ENCODE data around the gene ANKRD36C.
"Not testable (repeated sequence)": the region's sequence is repeated elsewhere in the genome, so short reads cannot be mapped to it uniquely, and the experiment has no call there.

The ANKRD36C gene

DNA sequence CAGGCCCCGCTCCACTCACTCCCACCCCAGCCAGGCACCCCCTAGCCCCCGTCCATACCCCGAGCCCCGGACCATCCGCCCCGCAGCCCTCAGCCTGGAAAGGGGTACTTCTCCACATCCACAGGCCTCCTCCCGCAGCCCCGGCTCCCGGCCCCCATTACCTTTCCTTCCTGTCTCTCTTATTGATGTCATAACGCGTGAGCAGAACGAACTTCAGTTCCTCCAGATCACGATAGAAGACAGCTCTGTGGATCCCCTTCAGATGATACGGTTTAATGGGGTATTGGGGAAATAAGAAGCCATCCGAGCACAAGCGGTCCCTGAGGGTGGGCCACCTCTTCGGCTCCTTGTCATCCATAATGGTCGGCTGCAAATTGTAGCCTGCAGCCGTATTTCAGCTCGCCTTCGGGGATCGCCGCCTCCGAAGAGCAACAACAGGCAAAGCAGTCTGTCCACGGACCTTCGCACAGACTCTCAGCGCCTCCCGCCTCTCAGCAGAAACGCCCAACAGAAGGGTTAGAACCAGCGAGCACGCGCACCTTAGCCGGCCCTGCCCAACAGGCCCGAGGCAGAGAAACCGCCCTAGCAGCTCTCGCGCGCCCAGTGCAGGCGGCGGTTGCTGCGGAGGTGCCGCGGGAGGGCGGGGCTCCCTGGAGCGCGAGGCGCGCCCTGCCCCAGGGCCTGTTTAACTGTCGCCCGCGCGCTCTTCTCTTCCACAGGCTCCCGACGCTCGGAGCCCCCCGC lies at the start of gene ANKRD36C:
Gene ANKRD36C, minus strand, starts transcription at position 474 of the 744 bp plus-strand sequence. Its CDS starts 116 bp downstream, at position 358.
- not testable (repeated sequence) for DNase-seq

DNA sequence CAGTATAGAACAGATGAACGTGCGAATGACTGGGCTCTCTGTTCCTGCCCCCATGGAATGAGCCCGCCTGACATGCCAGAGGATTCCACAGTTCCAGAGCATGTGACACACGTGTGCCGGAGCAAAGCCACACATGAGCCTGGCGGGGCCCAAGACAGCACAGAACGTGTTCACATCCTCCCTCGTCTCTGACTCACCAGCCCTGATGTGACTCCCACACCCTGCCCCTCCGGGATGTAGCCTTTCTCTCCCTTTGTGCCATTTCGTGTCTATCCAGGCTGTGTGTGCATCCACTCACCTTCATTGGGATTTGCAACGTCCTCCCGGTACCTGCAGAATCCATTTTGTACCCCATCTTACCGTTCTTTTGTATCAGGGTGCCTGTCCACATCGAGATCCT lies 43.9 kb upstream of the ANKRD36C start:
- DNase-seq, result not testable (repeated sequence)

DNA sequence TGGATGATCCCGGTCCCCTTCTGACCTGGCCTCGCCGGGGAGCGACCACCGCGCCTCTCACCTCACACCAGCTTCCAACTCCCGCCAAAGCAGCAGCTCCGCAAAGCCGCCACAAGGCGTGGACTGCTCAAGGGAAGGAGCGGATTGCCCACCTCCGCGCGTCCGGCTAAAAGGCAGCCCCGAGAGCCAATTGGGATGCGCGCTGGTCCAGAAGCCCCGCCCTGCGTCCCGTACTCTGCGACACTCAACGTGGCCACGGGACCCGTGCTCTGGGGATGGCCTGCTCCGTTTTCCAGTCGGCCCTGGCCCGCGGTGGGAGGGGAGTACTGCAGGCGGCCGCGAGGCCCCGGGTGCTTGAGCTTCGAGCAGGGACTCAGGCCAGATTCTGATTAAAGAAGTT lies 43.2 kb upstream of the ANKRD36C start, which contains the start of gene GPAT2:
Gene GPAT2, minus strand, starts transcription at position 125 of the 400 bp plus-strand sequence. CDS start 2,557 bp downstream, outside the sequence.
- DNase-seq, result not testable (repeated sequence)

DNA sequence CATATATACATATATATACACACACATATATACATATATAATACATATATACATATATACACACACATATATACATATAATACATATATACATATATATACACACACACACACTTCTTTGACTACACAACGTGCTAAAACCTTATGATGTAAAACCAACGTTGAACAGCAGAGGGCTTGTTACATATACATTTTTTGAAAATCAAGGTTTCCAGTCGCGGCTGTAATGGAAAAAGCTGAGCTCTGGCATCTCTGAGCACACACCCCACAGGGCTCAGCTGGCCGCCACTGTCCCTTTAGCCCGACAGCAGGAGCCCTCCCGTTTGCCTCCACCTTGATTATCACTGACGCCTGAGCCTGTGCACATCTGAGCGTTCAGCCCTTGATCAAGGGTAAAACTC lies 42.4 kb upstream of the ANKRD36C start:
- not testable (repeated sequence) for DNase-seq

DNA sequence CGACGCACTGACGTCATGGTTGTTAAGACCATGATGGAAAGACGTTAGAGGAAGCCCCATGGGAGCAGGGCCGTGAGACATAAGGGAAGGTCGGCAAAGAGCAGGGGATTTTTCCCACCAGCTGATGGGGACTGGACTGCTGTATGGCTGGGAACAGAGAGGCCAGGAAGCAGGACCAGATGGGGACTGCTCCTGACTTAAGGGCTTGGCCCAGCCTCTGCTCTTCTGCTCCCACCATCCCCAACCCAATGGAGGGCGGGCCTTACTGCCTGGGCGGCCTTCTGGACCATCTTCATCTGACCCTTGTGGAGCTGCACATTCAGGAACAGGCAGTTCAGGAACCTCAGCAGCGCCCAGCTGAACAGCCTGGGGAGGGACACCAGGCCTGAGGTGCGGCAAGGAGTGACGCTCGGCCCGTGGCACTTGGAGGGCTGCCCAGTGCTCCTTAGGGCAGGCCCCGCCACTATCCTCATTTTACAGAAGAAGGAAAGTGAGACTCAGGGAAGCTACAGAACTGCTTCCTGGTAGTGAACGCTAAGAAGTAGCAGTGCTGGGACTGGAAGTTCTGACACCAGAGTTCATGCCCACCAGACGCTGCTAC lies 36.2 kb upstream of the ANKRD36C start:
- DNase-seq, result not testable (repeated sequence)

DNA sequence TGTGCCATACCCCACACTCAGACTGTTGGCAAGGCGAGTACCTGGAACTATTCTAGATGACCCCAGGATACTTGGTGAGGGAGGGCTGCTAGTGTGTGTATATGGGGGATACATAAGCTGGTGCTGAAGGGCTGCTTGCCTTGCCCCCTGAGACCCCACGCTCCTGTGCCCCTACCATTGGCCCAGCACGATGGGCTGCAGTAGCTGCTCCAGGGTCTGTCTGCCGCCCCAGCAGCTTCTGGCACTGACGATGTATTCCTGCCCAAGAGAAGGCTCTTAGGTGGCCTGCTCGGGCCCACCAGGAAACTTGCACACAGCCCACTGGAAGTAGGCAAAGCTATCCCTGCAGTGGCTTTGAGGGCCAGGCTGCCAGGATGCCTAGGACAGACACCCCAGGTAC lies 34.1 kb upstream of the ANKRD36C start:
- not testable (repeated sequence) for DNase-seq

DNA sequence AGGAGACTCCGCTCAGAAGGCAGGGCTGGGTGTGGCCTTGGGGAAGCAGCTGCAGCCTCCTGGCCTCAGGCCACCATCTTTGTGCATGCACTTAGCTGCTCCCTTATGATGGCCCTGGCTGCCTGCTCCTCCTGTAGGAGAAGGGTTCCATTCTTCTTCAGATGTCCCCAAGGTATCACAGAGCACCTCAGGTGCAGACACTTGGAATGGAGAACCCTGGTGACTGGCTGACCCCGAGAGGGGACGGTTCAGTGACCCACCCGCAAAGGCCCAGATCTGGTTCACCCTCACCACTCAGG lies 33.5 kb upstream of the ANKRD36C start:
- no peak for DNase-seq

DNA sequence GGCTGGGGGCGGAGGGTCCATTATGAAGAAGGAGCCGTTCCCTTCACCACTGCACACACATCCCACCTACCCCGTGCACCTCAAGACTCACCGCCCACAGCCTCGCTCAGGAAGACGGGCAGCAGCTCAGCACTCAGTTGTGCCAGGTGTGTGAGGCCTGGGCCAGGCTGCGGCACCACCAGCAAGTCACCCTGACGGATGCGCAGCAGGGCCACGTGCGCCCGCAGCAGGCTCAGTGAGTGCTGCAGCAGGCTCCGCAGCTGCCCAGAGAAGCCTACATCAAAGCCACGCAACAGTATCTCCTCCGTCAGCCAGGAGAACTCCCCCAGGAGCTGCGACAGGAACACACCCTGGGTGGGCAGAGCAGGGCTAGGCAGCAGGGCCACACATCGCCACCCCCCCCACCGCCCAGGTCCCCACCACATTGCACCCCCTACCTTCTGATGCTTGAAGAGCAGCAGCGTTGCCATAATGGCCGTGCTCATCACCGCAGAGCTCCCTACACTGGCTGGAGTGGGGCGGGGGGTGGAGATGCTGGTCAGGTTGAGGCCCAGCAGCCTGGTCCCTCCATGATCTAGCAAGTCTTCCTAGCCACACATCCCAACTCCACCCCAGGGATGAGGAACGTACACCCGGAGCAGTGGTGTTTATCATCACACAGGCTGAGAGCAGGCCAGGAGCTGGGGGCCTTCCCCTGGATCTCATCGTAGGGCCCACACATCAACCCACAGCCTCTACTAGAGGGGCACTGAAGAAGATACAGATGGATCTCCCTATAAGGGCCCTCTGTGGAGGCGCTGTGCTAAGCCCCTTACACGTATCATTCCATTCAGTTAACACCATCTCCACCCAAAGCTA lies 32.9 kb upstream of the ANKRD36C start:
- DNase-seq, result no peak

DNA sequence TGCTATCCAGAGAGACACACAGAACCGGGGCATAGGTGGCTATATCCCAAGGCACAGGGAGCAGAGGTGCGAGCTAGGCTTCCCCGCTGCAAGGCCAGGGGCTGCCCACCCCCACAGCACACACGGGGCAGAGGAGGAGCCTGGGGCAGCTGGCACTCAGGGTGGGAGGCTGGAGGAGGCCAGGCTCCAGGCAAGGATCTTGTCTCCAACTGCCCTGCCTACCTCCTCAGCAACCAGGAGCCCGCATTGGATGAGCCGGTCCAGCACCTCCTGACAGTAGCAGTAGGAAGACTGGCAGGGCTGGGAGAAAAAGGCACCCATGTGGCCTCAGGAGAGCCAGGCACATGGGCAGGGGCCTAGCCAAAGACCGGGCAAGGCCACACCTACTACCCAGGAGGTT lies 32.1 kb upstream of the ANKRD36C start:
- not testable (repeated sequence) for DNase-seq

DNA sequence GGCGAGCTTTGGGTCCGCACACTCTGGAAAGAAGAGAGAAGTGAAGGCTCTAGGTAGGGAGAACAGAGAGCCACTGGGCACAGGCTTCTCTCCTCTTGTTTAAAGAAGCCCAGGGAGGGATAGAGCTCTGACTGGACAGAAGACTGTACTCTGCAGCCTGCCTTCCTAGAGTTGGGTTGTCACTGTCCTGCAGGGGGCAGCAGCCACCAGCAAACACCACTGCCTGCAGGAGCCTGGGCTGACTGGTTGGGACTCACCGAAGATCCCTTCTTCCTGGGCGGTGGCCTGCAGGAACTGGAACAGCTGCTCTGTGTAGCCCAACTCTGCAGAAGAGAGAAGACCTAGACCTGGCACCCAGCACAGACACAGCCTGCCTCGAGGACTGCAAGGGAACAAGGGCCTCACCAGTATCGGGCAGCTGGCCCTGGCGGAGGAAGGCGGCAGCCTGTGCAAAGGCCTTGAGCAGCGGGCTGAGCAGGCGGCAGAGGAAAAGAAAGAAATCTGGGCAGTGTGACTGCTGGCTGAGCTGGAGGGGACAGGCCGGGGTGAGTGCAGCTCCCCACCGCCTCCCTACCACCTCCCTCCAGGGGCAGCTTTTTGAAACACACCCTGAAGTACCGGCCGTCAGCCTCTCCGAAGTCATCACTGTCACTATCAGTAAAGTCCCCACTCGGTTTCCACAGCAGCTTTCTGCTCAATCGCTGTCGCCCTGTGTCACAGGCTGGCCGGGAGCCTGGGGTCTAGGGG lies 31.2 kb upstream of the ANKRD36C start:
- not testable (repeated sequence) for DNase-seq

DNA sequence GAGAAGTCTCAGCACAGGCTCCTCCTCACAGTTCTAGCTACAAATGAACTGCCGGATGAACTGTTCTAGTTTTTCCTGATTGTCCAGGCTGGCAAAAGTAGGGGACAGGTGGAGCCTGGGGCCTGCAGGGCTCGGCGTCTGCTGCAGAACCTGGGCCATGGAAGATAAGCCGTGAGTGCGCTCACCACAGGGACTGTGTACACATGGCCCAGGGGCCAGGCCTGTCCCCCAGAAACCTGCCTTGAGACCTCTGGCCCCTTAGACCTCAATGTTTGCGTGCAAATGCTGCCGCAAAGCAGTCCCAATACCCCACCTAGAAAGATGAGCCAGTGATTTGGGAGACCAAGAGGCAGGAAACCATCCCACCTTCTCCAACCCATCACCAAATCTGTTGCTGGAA lies 30.5 kb upstream of the ANKRD36C start:
- not testable (repeated sequence) for DNase-seq

DNA sequence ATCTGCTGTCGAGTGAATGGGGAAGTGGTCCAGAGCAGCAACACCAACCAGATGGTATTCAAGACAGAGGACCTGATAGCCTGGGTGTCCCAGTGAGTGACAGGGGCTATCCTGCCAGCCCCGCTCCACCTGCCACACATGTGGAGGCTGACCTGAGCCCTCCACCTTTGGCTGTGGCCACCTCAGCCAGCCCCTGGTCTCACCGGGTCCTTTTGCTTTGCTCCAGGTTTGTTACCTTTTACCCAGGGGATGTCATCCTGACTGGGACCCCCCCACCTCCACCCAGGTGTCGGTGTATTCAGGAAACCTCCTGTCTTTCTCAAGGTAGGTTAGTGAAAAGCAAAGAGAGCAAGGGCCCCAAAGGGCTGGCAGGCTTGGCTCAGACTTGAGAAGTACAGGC lies 29.5 kb upstream of the ANKRD36C start:
- not testable (repeated sequence) for DNase-seq

DNA sequence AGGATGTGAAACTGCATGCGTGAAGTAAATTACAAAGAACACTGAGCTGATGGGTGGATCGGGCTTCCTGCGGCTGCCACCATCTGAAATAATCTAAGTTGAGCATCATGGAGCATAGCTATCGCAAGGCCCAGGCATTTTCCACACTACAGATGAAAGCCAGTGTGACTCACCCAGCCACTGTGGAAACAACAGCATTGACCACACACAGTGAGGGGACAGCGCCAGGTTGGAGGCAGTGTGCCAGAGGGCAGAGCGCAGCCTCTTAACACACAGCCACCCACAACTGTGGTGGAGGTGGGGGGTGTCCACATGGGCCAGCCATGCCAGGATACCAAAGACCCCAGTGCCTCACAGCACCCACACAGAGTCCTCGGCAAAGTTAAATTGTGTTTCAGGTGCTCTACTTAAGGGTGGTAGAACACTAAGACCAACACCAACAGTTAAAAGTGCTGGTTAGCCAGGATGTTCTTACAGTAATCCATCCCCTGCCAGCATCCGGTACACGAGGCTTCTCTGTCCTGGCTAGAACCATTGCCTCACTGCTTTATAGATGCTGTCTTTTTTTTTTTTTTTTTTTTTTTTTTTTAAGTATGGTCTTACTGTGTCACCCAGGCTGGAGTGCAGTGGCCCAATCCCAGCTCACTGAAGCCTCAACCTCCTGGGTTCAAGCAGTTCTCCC lies 28.4 kb upstream of the ANKRD36C start:
- not testable (repeated sequence) for DNase-seq

DNA sequence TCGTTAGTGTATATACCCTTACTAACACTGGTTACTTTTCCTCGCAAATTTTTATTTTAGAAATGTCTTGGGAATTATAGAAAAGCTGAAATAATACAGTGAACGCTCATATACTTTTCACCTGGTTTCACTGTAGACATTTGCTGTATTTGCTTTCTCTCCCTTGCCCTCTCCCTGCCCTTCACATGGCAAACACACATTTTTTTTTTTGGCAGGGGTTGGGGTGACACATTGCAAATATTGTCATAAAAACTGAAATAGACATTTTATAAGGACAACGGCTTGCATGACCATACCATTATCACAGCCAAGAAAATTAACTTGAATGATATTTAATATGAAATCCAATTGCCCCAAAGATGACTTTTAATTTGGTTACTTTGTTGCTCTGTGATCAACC lies 24.7 kb upstream of the ANKRD36C start:
- DNase-seq, result not testable (repeated sequence)

DNA sequence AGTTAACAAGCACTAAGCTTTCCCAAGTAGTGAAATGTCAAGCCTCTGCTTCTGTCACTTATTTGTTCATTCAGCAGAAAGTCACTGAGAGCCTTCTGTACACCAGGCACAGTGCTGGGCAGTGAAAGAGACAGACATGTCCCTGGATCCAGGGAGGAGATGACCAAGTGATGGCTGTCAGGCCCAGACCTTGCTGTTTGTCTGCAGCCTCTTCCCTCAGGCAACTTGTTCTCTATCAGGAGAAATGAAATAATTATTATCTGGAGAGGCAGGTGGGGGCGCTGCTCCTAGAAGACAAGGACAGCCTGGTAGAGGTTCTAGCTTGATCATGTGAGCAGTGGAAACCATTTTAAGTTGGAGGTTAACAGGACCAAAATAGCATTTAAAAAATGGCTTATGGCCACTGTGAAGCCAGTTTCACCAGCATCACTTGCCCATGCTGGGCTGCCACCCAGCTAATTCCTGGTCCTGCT lies 21.2 kb upstream of the ANKRD36C start:
- not testable (repeated sequence) for DNase-seq

DNA sequence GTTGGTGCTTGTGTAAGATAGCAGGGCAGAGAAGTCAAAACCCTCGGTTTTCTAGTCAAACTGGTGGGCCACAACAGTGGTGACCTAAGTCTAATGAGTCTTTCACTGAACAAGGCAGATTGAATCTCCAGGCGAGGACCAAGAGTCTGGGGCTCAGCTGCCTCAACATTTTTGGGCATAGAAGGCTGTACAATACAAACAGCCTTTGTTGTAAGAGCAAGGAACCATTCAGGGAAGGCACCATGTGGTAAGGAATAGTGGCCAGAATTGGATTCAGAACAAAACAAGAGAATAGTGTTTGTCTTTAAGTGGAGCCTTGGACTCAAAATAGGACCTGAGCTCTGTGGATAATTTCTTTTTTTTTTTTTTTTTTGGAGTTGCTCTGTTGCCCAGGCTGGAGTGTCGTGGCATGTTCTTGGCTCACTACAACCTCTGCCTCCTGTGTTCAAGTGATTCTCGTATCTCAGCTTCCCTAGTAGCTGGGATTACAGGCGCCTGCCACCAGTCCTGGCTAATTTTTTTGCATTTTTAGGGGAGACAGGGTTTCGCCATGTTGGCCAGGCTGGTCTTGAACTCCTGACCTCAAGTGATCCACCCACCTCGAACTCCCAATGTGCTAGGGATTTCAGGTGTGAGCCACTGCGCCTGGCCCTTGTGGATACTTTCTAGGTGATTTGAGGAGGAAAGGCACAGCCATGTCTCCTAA lies 20.6 kb upstream of the ANKRD36C start:
- DNase-seq, result not testable (repeated sequence)

DNA sequence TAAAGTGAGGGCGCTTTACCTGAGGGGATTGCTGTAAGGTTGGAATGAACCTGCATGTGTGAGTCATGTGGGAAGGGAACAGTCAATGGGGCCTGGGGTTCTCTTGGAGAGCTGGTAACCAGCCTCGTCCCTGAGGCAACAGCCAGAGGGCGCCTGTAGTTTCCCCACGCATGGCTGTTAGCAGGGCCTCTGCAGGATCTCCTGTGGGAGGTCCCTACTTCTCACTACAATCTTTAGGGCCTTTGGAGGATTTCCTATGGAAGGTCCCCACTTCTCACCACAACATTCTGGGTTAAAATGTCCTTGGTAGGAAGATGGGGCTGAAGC lies 19.5 kb upstream of the ANKRD36C start:
- DNase-seq, result not testable (repeated sequence)

DNA sequence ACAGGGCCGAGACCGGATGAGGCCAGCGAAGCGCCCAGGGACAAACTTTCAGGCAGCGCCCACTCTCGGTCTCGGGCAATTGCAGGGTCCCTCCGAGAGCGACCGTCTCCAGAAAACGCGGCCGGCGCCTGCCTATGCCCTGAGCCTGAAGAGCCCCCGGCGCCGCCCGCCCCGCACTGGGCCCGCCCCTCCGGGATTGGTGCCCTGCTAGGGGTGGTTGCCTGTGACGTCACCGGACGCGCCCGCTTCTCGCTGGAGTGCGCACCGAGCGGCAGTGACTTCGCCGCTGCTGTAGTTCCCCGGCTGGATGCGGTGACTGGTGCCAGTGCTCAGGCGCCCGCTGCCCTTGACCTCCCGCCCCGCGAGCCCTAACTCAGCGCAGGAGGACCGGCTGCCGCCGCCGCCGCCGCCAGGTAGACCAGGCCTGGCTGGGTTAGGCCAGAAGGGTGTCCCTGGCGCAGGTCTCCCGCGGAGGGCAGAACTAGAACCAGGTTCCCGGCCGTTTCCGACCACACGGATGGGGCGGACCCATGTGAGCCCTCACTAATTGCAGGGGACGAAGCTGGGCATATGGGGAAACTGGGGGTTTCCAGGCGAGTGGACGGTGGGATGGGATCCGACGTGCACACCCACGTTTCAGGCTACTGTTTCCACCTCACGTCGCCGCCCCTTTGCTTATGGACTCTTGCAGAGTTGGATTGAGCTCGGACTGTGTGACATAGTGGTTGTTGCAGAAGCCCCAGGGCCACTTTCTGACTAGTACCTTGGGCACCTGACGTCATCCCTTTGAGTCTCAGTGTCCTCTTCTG lies 18.9 kb upstream of the ANKRD36C start:
- not testable (repeated sequence) for DNase-seq

DNA sequence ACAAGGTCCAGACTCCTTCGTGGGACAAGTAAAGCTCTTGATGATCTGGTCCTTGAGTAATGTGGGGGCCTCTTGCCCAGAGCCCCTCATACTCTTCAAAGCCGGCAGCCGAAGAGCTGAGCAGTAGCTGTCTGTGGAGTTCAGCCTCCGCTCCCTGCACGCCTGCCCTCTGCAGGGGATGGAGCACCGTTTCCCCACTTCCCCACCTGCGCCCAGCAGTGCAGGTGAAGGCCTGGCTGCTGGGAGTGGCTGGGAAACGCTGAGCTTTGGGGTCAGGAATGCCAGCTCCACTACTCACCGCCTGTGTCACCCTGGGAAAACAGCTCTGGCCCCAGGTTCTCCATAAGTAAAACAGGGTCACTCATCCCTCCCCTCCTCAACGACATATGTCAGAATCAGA lies 18.2 kb upstream of the ANKRD36C start:
- DNase-seq, result not testable (repeated sequence)

DNA sequence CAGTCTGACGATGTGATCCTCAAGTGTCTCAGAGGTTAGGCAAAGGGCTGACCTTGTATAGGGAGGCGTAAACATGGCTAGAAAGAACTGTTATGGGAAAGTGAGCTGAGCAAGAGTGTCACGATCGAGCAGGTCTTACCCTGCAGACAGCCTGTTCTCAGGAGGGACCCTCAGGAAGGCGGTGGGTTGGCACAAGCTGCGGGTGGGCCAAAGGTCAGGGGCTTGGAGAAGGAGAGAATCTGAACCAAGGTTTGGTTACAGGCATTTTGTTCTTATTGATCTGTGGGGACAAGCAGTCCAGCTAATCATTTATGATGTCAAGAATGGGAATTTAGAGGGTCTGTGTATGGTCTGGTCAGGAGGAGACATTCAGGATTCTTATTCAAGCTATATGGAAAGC lies 16.4 kb upstream of the ANKRD36C start:
- DNase-seq, result not testable (repeated sequence)

DNA sequence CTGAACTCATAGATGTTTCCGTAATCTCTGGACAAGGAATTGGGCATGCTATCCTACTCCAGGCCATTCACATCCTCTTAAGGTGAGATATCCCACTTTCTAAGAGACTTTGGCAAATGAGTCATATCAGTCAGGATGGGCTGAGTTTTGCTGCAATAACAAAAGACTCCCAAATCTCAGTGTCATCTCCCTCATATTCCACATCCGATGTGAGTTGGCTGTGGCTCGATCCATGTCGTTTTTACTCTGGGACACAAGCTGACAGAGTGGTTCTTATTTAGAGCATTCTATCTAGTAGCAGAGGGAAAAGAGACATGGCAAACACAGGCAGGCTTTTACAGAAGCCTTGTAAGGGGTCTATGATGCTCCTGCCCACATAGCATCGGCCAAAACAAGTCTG lies 14.6 kb upstream of the ANKRD36C start:
- DNase-seq, result not testable (repeated sequence)

Data from NCI-H69 (cell line).